HEK293 (cell line): Measurements from ENCODE around the gene C17orf100.
"Not testable (repeated sequence)": the region's sequence is repeated elsewhere in the genome, so short reads cannot be mapped to it uniquely, and the experiment has no call there.

Source experiments
- CTCF ChIA-PET: fragments of 350-600 bp; formaldehyde crosslinking; extraction: SDS; loops from one replicate; lab custom pipeline; 2021; ENCODE audit warnings: antibody characterized with exemption; lab: Yijun Ruan, JAX
- POLR2A ChIA-PET: fragments of 300-600 bp; formaldehyde crosslinking; extraction: SDS; loops from one replicate; lab custom pipeline; 2020; ENCODE audit warnings: antibody characterized with exemption, inconsistent platforms; lab: Yijun Ruan, JAX
- H3K27ac ChIP-seq: fragments of 200-500 bp; sonication (Bioruptor generic); 2 replicates; pipeline ENCODE4 v1.5.1; 2014; ENCODE audit warnings: low read depth, low read length, control low read depth, inconsistent platforms; ENCODE audit errors: extremely low read depth
- H3K36me3 ChIP-seq, 2 experiments: fragments of 200-500 bp in 1 of 2; sonication (Bioruptor generic) in 1 of 2; 1 replicate in 1 of 2; 2 replicates in 1 of 2; pipeline ENCODE4 v1.5.1; 2014 to 2017; ENCODE audit warnings: inconsistent platforms in 2 of 2, low read length in 2 of 2; ENCODE audit not compliant: control insufficient read depth in 2 of 2, insufficient read depth in 1 of 2
- H3K4me1 ChIP-seq: fragments of 200-500 bp; sonication (Bioruptor generic); 2 replicates; pipeline ENCODE4 v1.5.1; 2014; ENCODE audit warnings: mild to moderate bottlenecking, low read length, inconsistent platforms; ENCODE audit not compliant: control insufficient read depth, insufficient read depth
- H3K4me3 ChIP-seq: 2 replicates; pipeline ENCODE4 v1.5.1; 2011; ENCODE audit warnings: low read depth, mild to moderate bottlenecking, control low read depth, low read length, moderate library complexity
- H3K9me3 ChIP-seq: fragments of 200-500 bp; sonication (Bioruptor generic); 2 replicates; pipeline ENCODE4 v1.5.1; 2014; ENCODE audit warnings: low read depth, low read length, inconsistent platforms; ENCODE audit not compliant: control insufficient read depth, insufficient read depth
- HOXA7 ChIP-seq: sonication (generic); formaldehyde crosslinking; IDR thresholded peaks from 2 replicates; pipeline ENCODE4 v1.8.1; 2022; ENCODE audit warnings: missing genetic modification reagents, borderline replicate concordance
- HOXC10 ChIP-seq: sonication (generic); formaldehyde crosslinking; IDR thresholded peaks from 2 replicates; pipeline ENCODE4 v1.8.1; 2023; ENCODE audit warnings: mild to moderate bottlenecking, missing genetic modification reagents
- KLF8 ChIP-seq: fragments of 450-650 bp; formaldehyde crosslinking; IDR thresholded peaks from 2 replicates; pipeline ENCODE4 v1.5.1; 2016; ENCODE audit warnings: missing biosample characterization, missing genetic modification characterization
- TCF7L2 ChIP-seq: IDR thresholded peaks from 2 replicates; pipeline ENCODE4 v1.6.1; 2011; ENCODE audit warnings: low read depth, mild to moderate bottlenecking, inconsistent platforms, low read length, moderate library complexity, borderline replicate concordance
- TRIM28 ChIP-seq: IDR thresholded peaks from 2 replicates; pipeline ENCODE4 v1.6.1; 2011; ENCODE audit warnings: low read length, control low read depth, borderline replicate concordance
- ZBTB21 ChIP-seq: fragments of 450-650 bp; formaldehyde crosslinking; IDR thresholded peaks from 2 replicates; pipeline ENCODE4 v1.5.1; 2017; ENCODE audit warnings: missing biosample characterization, missing genetic modification characterization
- ZNF394 ChIP-seq: fragments of 450-650 bp; formaldehyde crosslinking; IDR thresholded peaks from 2 replicates; pipeline ENCODE4 v1.5.1; 2016; ENCODE audit warnings: missing biosample characterization, missing genetic modification characterization, mild to moderate bottlenecking, moderate library complexity, borderline replicate concordance
- ZNF423 ChIP-seq: fragments of 450-650 bp; formaldehyde crosslinking; IDR thresholded peaks from 2 replicates; pipeline ENCODE4 v1.5.1; 2016; ENCODE audit warnings: missing biosample characterization, missing genetic modification characterization
- ZNF473 ChIP-seq: fragments of 450-650 bp; formaldehyde crosslinking; IDR thresholded peaks from 2 replicates; pipeline ENCODE4 v1.5.1; 2017; ENCODE audit warnings: missing biosample characterization, missing genetic modification characterization
- ZNF510 ChIP-seq: fragments of 450-650 bp; formaldehyde crosslinking; IDR thresholded peaks from 2 replicates; pipeline ENCODE4 v1.5.1; 2018; ENCODE audit warnings: mild to moderate bottlenecking, missing genetic modification characterization, missing biosample characterization; ENCODE audit not compliant: insufficient replicate concordance
- ZNF548 ChIP-seq: fragments of 450-650 bp; formaldehyde crosslinking; IDR thresholded peaks from 2 replicates; pipeline ENCODE4 v1.5.1; 2016; ENCODE audit warnings: missing biosample characterization, missing genetic modification characterization
- ZNF629 ChIP-seq: fragments of 450-650 bp; formaldehyde crosslinking; IDR thresholded peaks from 2 replicates; pipeline ENCODE4 v1.5.1; 2017; ENCODE audit warnings: missing biosample characterization, missing genetic modification characterization
- ZNF645 ChIP-seq: fragments of 450-650 bp; formaldehyde crosslinking; IDR thresholded peaks from 2 replicates; pipeline ENCODE4; 2016; ENCODE audit warnings: missing biosample characterization, missing genetic modification characterization
- ZNF658 ChIP-seq: fragments of 450-650 bp; formaldehyde crosslinking; IDR thresholded peaks from 2 replicates; pipeline ENCODE4; 2016; ENCODE audit warnings: missing biosample characterization, missing genetic modification characterization
- ZNF776 ChIP-seq: fragments of 450-650 bp; formaldehyde crosslinking; IDR thresholded peaks from 2 replicates; pipeline ENCODE4 v1.5.0; 2017; ENCODE audit warnings: missing biosample characterization, missing genetic modification characterization, borderline replicate concordance
- ZNF785 ChIP-seq: fragments of 450-650 bp; formaldehyde crosslinking; IDR thresholded peaks from 2 replicates; pipeline ENCODE4 v1.5.1; 2016; ENCODE audit warnings: missing biosample characterization, missing genetic modification characterization
- ZNF830 ChIP-seq: fragments of 450-650 bp; IDR thresholded peaks from 2 replicates; pipeline ENCODE4 v1.5.0; 2018; ENCODE audit warnings: missing biosample characterization, missing genetic modification characterization, low read depth, mild to moderate bottlenecking, moderate library complexity
- TF ChIP-seq, protein P1 (sequence below): fragments of 450-650 bp; formaldehyde crosslinking; optimal IDR thresholded peaks from 2 replicates; pipeline ENCODE3; 2016; ENCODE audit warnings: missing biosample characterization, mild to moderate bottlenecking, missing genetic modification characterization
- TF ChIP-seq, protein P2 (sequence below): fragments of 450-650 bp; formaldehyde crosslinking; IDR thresholded peaks from 2 replicates; pipeline ENCODE4 v1.5.1; 2016; ENCODE audit warnings: missing biosample characterization, missing genetic modification characterization
- TF ChIP-seq, protein P3 (sequence below): fragments of 450-650 bp; formaldehyde crosslinking; IDR thresholded peaks from 2 replicates; pipeline ENCODE4 v1.5.1; 2016; ENCODE audit warnings: missing biosample characterization, missing genetic modification characterization
- TF ChIP-seq, protein P4 (sequence below): fragments of 450-650 bp; formaldehyde crosslinking; IDR thresholded peaks from 2 replicates; pipeline ENCODE4 v1.5.1; 2016; ENCODE audit warnings: missing biosample characterization, missing genetic modification characterization

Gene C17orf100

DNA sequence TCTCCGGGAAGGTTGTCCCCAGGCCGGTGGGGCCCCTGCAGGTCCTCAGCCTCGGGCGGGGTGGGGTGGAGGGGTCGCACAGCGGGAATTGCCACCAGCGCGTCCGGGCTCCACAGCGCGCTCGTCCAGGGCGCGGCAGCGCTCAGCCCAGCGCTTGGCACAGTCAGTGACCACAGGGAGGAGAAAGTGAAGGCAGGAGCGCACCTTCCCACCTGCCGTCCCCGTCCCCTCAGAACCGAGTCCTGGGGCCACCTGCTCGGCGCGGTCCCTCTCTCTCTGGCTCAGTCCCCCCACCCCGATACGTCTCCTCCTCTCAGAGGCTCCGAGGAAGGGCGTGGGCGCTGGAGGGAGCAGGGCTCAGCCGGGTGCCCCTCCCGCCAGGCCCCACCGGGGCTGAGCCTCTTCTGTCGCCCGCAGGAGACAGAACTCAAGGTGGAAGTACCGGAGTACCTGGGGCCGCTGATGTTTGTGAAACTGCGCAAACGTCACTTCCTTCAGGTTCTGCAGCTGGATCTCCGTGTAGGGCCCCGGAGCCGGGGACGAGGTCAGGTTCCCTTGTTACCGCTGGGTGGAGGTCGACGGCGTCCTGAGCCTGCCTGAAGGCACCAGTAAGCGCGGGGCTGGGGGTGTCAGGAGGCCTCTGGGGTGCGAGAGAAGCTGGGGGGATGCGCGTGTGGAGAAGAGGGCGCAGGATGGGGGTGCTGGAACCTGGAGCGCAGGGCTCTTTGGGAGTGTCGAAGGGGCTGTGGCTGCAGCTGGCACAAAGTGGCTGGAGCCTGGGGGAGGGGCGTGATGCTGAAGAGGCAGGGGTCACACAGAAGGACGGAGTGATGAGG, 5.5 kb downstream of the C17orf100 start:
- CTCF ChIA-PET, result interaction anchor here (0.7 kb wide), 2 partner anchors 55 to 347 kb away, joined by 3 to 4 read pairs; no protein-coding TSS in a partner anchor
- H3K9me3 ChIP-seq, result not testable (repeated sequence)
- TF ChIP-seq, protein P1, sequence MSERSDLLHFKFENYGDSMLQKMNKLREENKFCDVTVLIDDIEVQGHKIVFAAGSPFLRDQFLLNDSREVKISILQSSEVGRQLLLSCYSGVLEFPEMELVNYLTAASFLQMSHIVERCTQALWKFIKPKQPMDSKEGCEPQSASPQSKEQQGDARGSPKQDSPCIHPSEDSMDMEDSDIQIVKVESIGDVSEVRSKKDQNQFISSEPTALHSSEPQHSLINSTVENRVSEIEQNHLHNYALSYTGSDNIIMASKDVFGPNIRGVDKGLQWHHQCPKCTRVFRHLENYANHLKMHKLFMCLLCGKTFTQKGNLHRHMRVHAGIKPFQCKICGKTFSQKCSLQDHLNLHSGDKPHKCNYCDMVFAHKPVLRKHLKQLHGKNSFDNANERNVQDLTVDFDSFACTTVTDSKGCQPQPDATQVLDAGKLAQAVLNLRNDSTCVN (tag by site-specific recombination), result peak; percentile 17
- TF ChIP-seq, all 188 proteins: peak for 1; not testable (repeated sequence) for 187
- H3K4me3 ChIP-seq, POLR2A ChIA-PET, H3K27ac ChIP-seq: not testable (repeated sequence)
- Histone ChIP-seq H3K4me1 (peaks cover 14% of the 10 kb centered on the region), H3K36me3 (peaks cover 0 to 14% of the 10 kb centered on the region in 2 experiments; a peak in 1 of 3 replicates)

DNA sequence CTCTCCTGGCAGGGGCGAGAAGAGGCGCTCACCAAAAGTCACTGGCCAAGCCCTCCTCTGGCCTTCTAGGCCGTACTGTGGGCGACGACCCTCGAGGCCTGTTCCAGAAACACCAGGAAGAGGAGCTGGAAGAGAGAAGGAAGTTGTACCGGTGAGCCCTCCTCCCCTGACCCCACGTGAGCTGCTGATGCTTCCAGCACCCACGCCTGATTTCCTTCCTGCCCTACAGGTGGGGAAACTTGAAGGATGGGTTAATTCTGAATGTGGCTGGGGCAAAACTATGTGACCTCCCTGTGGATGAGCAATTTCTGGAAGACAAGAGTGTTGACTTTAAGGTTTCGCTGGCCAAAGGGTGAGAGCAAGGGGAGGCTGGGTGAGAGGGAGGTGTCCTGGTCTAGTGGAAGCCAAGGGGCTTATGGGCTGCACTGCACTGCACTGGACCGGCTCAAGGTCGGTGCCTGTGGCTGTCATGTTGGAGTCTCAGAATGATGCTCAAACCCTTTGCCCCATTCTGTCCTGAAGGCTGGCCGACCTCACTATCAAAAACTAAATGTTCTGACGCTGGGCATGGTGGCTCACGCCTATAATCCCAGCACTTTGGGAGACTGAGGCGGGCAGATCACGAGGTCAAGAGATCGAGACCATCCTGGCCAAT, 6.2 kb downstream of the C17orf100 start:
- H3K27ac ChIP-seq, result no peak overlapping the region
- TF ChIP-seq ZNF629 (tag by site-specific recombination), result no peak
- no peak for TF ChIP-seq ZNF645 (tag by site-specific recombination)
- TF ChIP-seq ZNF830 (tag by site-specific recombination), result no peak
- TF ChIP-seq TCF7L2, result no peak
- TF ChIP-seq TRIM28, result no peak
- TF ChIP-seq ZNF473 (tag by site-specific recombination), result no peak
- TF ChIP-seq ZNF785, result no peak
- TF ChIP-seq HOXC10 (CRISPR knock-in tag), result no peak
- TF ChIP-seq ZNF394 (tag by site-specific recombination), result no peak
- TF ChIP-seq ZBTB21 (tag by site-specific recombination), result no peak
- no peak for TF ChIP-seq HOXA7 (CRISPR knock-in tag)
- no peak for TF ChIP-seq ZNF510 (tag by site-specific recombination)
- no peak for TF ChIP-seq ZNF776 (tag by site-specific recombination)
- TF ChIP-seq ZNF548 (tag by site-specific recombination), result no peak
- TF ChIP-seq, protein P2, sequence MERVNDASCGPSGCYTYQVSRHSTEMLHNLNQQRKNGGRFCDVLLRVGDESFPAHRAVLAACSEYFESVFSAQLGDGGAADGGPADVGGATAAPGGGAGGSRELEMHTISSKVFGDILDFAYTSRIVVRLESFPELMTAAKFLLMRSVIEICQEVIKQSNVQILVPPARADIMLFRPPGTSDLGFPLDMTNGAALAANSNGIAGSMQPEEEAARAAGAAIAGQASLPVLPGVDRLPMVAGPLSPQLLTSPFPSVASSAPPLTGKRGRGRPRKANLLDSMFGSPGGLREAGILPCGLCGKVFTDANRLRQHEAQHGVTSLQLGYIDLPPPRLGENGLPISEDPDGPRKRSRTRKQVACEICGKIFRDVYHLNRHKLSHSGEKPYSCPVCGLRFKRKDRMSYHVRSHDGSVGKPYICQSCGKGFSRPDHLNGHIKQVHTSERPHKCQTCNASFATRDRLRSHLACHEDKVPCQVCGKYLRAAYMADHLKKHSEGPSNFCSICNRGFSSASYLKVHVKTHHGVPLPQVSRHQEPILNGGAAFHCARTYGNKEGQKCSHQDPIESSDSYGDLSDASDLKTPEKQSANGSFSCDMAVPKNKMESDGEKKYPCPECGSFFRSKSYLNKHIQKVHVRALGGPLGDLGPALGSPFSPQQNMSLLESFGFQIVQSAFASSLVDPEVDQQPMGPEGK (tag by site-specific recombination), result no peak
- no peak for TF ChIP-seq ZNF423 (tag by site-specific recombination)
- no peak for TF ChIP-seq KLF8 (tag by site-specific recombination)
- no peak for TF ChIP-seq ZNF658 (tag by site-specific recombination)
- TF ChIP-seq, protein P3, sequence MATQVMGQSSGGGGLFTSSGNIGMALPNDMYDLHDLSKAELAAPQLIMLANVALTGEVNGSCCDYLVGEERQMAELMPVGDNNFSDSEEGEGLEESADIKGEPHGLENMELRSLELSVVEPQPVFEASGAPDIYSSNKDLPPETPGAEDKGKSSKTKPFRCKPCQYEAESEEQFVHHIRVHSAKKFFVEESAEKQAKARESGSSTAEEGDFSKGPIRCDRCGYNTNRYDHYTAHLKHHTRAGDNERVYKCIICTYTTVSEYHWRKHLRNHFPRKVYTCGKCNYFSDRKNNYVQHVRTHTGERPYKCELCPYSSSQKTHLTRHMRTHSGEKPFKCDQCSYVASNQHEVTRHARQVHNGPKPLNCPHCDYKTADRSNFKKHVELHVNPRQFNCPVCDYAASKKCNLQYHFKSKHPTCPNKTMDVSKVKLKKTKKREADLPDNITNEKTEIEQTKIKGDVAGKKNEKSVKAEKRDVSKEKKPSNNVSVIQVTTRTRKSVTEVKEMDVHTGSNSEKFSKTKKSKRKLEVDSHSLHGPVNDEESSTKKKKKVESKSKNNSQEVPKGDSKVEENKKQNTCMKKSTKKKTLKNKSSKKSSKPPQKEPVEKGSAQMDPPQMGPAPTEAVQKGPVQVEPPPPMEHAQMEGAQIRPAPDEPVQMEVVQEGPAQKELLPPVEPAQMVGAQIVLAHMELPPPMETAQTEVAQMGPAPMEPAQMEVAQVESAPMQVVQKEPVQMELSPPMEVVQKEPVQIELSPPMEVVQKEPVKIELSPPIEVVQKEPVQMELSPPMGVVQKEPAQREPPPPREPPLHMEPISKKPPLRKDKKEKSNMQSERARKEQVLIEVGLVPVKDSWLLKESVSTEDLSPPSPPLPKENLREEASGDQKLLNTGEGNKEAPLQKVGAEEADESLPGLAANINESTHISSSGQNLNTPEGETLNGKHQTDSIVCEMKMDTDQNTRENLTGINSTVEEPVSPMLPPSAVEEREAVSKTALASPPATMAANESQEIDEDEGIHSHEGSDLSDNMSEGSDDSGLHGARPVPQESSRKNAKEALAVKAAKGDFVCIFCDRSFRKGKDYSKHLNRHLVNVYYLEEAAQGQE (tag by site-specific recombination), result no peak
- TF ChIP-seq, protein P4, sequence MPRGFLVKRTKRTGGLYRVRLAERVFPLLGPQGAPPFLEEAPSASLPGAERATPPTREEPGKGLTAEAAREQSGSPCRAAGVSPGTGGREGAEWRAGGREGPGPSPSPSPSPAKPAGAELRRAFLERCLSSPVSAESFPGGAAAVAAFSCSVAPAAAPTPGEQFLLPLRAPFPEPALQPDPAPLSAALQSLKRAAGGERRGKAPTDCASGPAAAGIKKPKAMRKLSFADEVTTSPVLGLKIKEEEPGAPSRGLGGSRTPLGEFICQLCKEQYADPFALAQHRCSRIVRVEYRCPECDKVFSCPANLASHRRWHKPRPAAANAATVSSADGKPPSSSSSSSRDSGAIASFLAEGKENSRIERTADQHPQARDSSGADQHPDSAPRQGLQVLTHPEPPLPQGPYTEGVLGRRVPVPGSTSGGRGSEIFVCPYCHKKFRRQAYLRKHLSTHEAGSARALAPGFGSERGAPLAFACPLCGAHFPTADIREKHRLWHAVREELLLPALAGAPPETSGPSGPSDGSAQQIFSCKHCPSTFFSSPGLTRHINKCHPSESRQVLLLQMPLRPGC (tag by site-specific recombination), result no peak
- TF ChIP-seq, all 188 proteins: peak for 0
- no peaks in the 10 kb centered on the region for H3K9me3 ChIP-seq
- no peak overlapping the region for H3K4me3 ChIP-seq
- H3K36me3 ChIP-seq, result peaks cover 0 to 14% of the 10 kb centered on the region in 2 experiments; a peak in 1 of 3 replicates
- POLR2A ChIA-PET, result no interaction called here
- CTCF ChIA-PET, result interaction anchor here (0.7 kb wide), 1 partner anchor 347 kb away, joined by 3 read pairs; no protein-coding TSS in a partner anchor
- peaks cover 12% of the 10 kb centered on the region for H3K4me1 ChIP-seq
